IMR-90 (cell line): ENCODE measurements around the gene DDAH2. TPM values are rescaled to one million over a fixed set of nuclear protein-coding genes. Genes with fewer than 3 reads are reported as not detected.
A peak's percentile ranks its signal among the peaks of the same experiment; 100 is the strongest.

ENCODE experiments used
- ATAC-seq: fragments of 200-7000 bp; cut with Tn5 transposase; 2 replicates; pipeline ENCODE4 v1.9.1; 2020; ENCODE audit warnings: low read depth, mild to moderate bottlenecking, moderate library complexity
- BruUV-seq: library from RNA; stranded (reverse); fragments of 400-500 nt; replicated peaks from 2 replicates; lab custom pipeline; 2021; lab: Mats Ljungman, UMichigan
- CTCF ChIA-PET: fragments of 300-600 bp; formaldehyde crosslinking; extraction: SDS; loops from one replicate; lab custom pipeline; 2021; ENCODE audit warnings: antibody characterized with exemption; lab: Yijun Ruan, JAX
- POLR2A ChIA-PET: fragments of 300-600 bp; sonication (Branson Sonifier 250); formaldehyde crosslinking; loops from one replicate; lab custom pipeline; 2022; ENCODE audit warnings: antibody characterized with exemption; ENCODE audit not compliant: unreplicated experiment; lab: Charles Lee
- DNase-seq: peaks from one replicate; pipeline ENCODE4 v3.0.0; 2013
- H2AFZ ChIP-seq: replicated peaks from 2 replicates; pipeline ENCODE3; 2013; ENCODE audit warnings: low read length, mild to moderate bottlenecking; ENCODE audit not compliant: poor library complexity
- H2AK5ac ChIP-seq: 2 replicates; pipeline ENCODE4 v1.6.1; 2013; ENCODE audit warnings: low read depth, low read length, inconsistent platforms
- H2AK9ac ChIP-seq: replicated peaks from 2 replicates; pipeline ENCODE3; 2013; ENCODE audit warnings: mild to moderate bottlenecking, low read depth, low read length, moderate library complexity; ENCODE audit not compliant: poor library complexity
- H2BK120ac ChIP-seq: 2 replicates; pipeline ENCODE4 v1.6.1; 2013; ENCODE audit warnings: low read depth, low read length, inconsistent platforms
- H2BK15ac ChIP-seq: 3 replicates; pipeline ENCODE4 v1.6.1; 2013; ENCODE audit warnings: low read depth, low read length, inconsistent platforms
- H2BK20ac ChIP-seq: 2 replicates; pipeline ENCODE4 v1.6.1; 2013; ENCODE audit warnings: low read depth, mild to moderate bottlenecking, inconsistent platforms, low read length, moderate library complexity
- H2BK5ac ChIP-seq: 2 replicates; pipeline ENCODE4 v1.6.1; 2013; ENCODE audit warnings: mild to moderate bottlenecking, low read depth, low read length, inconsistent platforms; ENCODE audit not compliant: poor library complexity, severe bottlenecking
- H3K14ac ChIP-seq: replicated peaks from 2 replicates; pipeline ENCODE4 v1.6.1; 2013; ENCODE audit warnings: low read depth, low read length, inconsistent platforms
- H3K18ac ChIP-seq: 2 replicates; pipeline ENCODE4 v1.6.1; 2013; ENCODE audit warnings: low read depth, low read length, control low read depth
- H3K23ac ChIP-seq: 2 replicates; pipeline ENCODE4 v1.6.1; 2013; ENCODE audit warnings: low read depth, low read length, inconsistent platforms
- H3K27ac ChIP-seq: 2 replicates; pipeline ENCODE4 v1.5.1; 2013; ENCODE audit warnings: mild to moderate bottlenecking, control low read depth, low read length; ENCODE audit not compliant: insufficient read depth
- H3K27me3 ChIP-seq: 2 replicates; pipeline ENCODE4 v1.6.1; 2013; ENCODE audit warnings: low read length; ENCODE audit not compliant: control insufficient read depth, insufficient read depth
- H3K36me3 ChIP-seq: 2 replicates; pipeline ENCODE4 v1.6.1; 2013; ENCODE audit warnings: low read length, mixed read lengths; ENCODE audit not compliant: control insufficient read depth, insufficient read depth
- H3K4ac ChIP-seq: 2 replicates; pipeline ENCODE4 v1.6.1; 2013; ENCODE audit warnings: low read depth, low read length, inconsistent platforms
- H3K4me1 ChIP-seq: 2 replicates; pipeline ENCODE4 v1.6.1; 2013; ENCODE audit warnings: low read length, mixed read lengths; ENCODE audit not compliant: control insufficient read depth, insufficient read depth
- H3K4me2 ChIP-seq: 2 replicates; pipeline ENCODE4 v1.6.1; 2013; ENCODE audit warnings: low read depth, mild to moderate bottlenecking, control low read depth, low read length, moderate library complexity
- H3K4me3 ChIP-seq: 2 replicates; pipeline ENCODE4 v1.5.1; 2013; ENCODE audit warnings: low read depth, mild to moderate bottlenecking, control low read depth, low read length, moderate library complexity; ENCODE audit not compliant: insufficient read depth
- H3K56ac ChIP-seq: 2 replicates; pipeline ENCODE4 v1.6.1; 2013; ENCODE audit warnings: low read length, inconsistent platforms; ENCODE audit not compliant: insufficient read depth; ENCODE audit errors: extremely low read depth
- H3K79me1 ChIP-seq, 2 experiments: 2 replicates each; pipeline ENCODE4 v1.6.1; 2013; ENCODE audit warnings: low read length in 2 of 2, inconsistent platforms in 1 of 2, low read depth in 1 of 2
- H3K9ac ChIP-seq: 2 replicates; pipeline ENCODE4 v1.6.1; 2013; ENCODE audit warnings: low read depth, low read length, control low read depth
- H3K9me1 ChIP-seq: 2 replicates; pipeline ENCODE4 v1.6.1; 2013; ENCODE audit warnings: low read length, inconsistent platforms; ENCODE audit not compliant: insufficient read depth
- H3K9me3 ChIP-seq: 2 replicates; pipeline ENCODE4 v1.6.1; 2013; ENCODE audit warnings: low read length; ENCODE audit not compliant: control insufficient read depth, insufficient read depth
- H4K20me1 ChIP-seq: 2 replicates; pipeline ENCODE4 v1.6.1; 2013; ENCODE audit warnings: low read length, inconsistent platforms; ENCODE audit not compliant: insufficient read depth
- H4K5ac ChIP-seq: 2 replicates; pipeline ENCODE4 v1.6.1; 2013; ENCODE audit warnings: mild to moderate bottlenecking, low read depth, low read length, control low read depth
- H4K8ac ChIP-seq, 2 experiments: 2 replicates each; pipeline ENCODE4 v1.6.1; 2013; ENCODE audit warnings: low read depth in 2 of 2, low read length in 2 of 2, control low read depth in 1 of 2, inconsistent platforms in 1 of 2
- H4K91ac ChIP-seq: 2 replicates; pipeline ENCODE4 v1.6.1; 2013; ENCODE audit warnings: low read depth, low read length, inconsistent platforms; ENCODE audit not compliant: insufficient read depth
- BHLHE40 ChIP-seq: fragments of 150-350 bp; IDR thresholded peaks from 2 replicates; pipeline ENCODE4 v1.6.1; 2016; ENCODE audit warnings: mild to moderate bottlenecking, low read depth, low read length
- CEBPB ChIP-seq: IDR thresholded peaks from 2 replicates; pipeline ENCODE4 v1.6.1; 2012; ENCODE audit warnings: low read depth, low read length, improper control_type of control experiment
- CHD1 ChIP-seq: IDR thresholded peaks from 2 replicates; pipeline ENCODE4 v1.6.1; 2012; ENCODE audit warnings: low read depth, low read length, improper control_type of control experiment
- FOS ChIP-seq: fragments of 150-350 bp; IDR thresholded peaks from 2 replicates; pipeline ENCODE4 v1.6.1; 2016; ENCODE audit warnings: low read depth, low read length
- MAFK ChIP-seq: IDR thresholded peaks from 2 replicates; pipeline ENCODE4 v1.6.1; 2012; ENCODE audit warnings: low read depth, low read length, improper control_type of control experiment
- MAZ ChIP-seq: IDR thresholded peaks from 2 replicates; pipeline ENCODE4 v1.6.1; 2012; ENCODE audit warnings: low read depth, mild to moderate bottlenecking, low read length, improper control_type of control experiment, moderate library complexity, borderline replicate concordance
- MXI1 ChIP-seq: IDR thresholded peaks from 2 replicates; pipeline ENCODE4 v1.6.1; 2012; ENCODE audit warnings: low read depth, mild to moderate bottlenecking, low read length, moderate library complexity, borderline replicate concordance
- NFE2L2 ChIP-seq: fragments of 150-350 bp; IDR thresholded peaks from 2 replicates; pipeline ENCODE4 v1.6.1; 2016; ENCODE audit warnings: low read depth, mild to moderate bottlenecking, low read length
- POLR2A ChIP-seq: IDR thresholded peaks from 2 replicates; pipeline ENCODE4 v1.6.1; 2012; ENCODE audit warnings: mild to moderate bottlenecking, low read depth, low read length
- RAD21 ChIP-seq: IDR thresholded peaks from 2 replicates; pipeline ENCODE4 v1.6.1; 2012; ENCODE audit warnings: low read length, improper control_type of control experiment
- RCOR1 ChIP-seq: IDR thresholded peaks from 2 replicates; pipeline ENCODE4 v1.6.1; 2012; ENCODE audit warnings: mild to moderate bottlenecking, low read length, improper control_type of control experiment; ENCODE audit not compliant: insufficient replicate concordance
- RFX5 ChIP-seq: IDR thresholded peaks from 2 replicates; pipeline ENCODE4 v1.8.0; 2012; ENCODE audit warnings: low read depth, mild to moderate bottlenecking, low read length, moderate library complexity
- SMC3 ChIP-seq: fragments of 150-350 bp; IDR thresholded peaks from 2 replicates; pipeline ENCODE4 v1.6.1; 2016; ENCODE audit warnings: low read depth, mild to moderate bottlenecking, antibody characterized with exemption, low read length, moderate library complexity
- WGBS, 2 experiments: methylation state at CpG; one replicate each; pipeline versions ENCODE4 v1.1.5 to v1.1.7; 2013; ENCODE audit warnings: missing lambda C conversion rate in 2 of 2; ENCODE audit not compliant: insufficient read length in 1 of 2; ENCODE audit errors: extremely low coverage in 2 of 2; 5-methylcytosine and 5-hydroxymethylcytosine counted together
- dilution Hi-C: fragments of 300-500 bp; cut with HindIII; formaldehyde crosslinking; loops from one replicate; pipeline ENCODE4 v1.14.3; 2018; ENCODE audit warnings: low sequenced_read_pairs; ENCODE audit not compliant: unreplicated experiment
- in situ Hi-C: fragments of 300-500 bp; cut with MboI; formaldehyde crosslinking; loops from 3 replicates; pipeline ENCODE4 v1.14.3; 2019; ENCODE audit warnings: low sequenced_read_pairs, inconsistent platforms, mixed read lengths
- intact Hi-C: fragments of 100-400 bp; cut with micrococcal nuclease; formaldehyde crosslinking; loops from 2 replicates; pipeline ENCODE4 v1.10.0; 2022
- polyA plus RNA-seq, 3 experiments: library from polyadenylated mRNA; depleted of rRNA; stranded (reverse); fragments of >200 nt; gene quantifications; 2 replicates each; pipeline ENCODE4 v1.2.3, GENCODE V29; 2012; ENCODE audit warnings: low replicate concordance in 1 of 3
- total RNA-seq: library from RNA; depleted of rRNA; stranded (reverse); fragments of >200 nt; gene quantifications from 2 replicates; pipeline ENCODE4 v1.2.3, GENCODE V29; 2012
- TF ChIP-seq, protein P1 (sequence below): fragments of 150-350 bp; IDR thresholded peaks from 2 replicates; pipeline ENCODE4 v1.6.1; 2016; ENCODE audit warnings: low read depth, mild to moderate bottlenecking, low read length, moderate library complexity, borderline replicate concordance
- TF ChIP-seq, protein P2 (sequence below): conservative IDR thresholded peaks from 2 replicates; pipeline ENCODE4 v1.5.1; 2012; ENCODE audit warnings: mild to moderate bottlenecking, low read depth, low read length, improper control_type of control experiment
- TF ChIP-seq, protein P3 (sequence below): fragments of 150-350 bp; IDR thresholded peaks from 2 replicates; pipeline ENCODE4 v1.6.1; 2017; ENCODE audit warnings: mild to moderate bottlenecking, antibody characterized with exemption, low read length, low read depth

The DDAH2 gene
- total and polyA plus RNA-seq, 2 of the 4 experiments (the other 2 are of a cell fraction), result 40.7 to 57.9 TPM

DNA sequence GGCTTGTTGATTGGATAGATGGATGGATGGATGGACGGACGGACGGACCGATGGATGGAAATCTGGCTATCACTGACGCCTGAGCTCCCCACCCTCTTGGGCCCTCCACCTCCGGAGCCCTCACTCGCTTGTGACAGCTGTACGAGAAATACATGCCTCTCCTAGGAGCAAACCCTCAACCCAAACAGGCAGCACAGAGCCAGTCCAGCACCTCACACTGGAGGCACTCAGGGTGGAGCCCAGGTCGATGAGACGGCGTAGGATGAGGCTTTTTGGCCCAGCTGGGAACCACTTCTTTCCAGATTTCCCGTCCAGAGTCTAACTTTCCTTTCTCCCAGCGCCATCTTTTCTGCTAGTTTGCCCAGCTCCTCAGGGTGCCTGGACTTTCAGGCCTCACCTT, 45.5 kb downstream of the DDAH2 start:
- CTCF ChIA-PET, result no interaction called here
- POLR2A ChIA-PET, result no interaction called here
- H4K5ac ChIP-seq, result no peak overlapping the region
- H4K20me1 ChIP-seq, result no peaks in the 10 kb centered on the region
- H3K27ac ChIP-seq, result no peak overlapping the region
- no peak overlapping the region for H2BK5ac ChIP-seq
- DNase-seq (no peak), ATAC-seq (no peak)
- H2BK20ac ChIP-seq, result no peak overlapping the region
- intact Hi-C loops (no loop called here), in situ Hi-C loops (loop anchor here (10.0 kb wide), 2 partner anchors 151 to 261 kb away; partner anchors contain the start of gene CFB), dilution Hi-C loops (no loop called here)
- H4K91ac ChIP-seq, result no peak overlapping the region
- peak overlapping the region; percentile 88 for H2AK9ac ChIP-seq
- no peak overlapping the region for H2BK15ac ChIP-seq
- no peaks in the 10 kb centered on the region for H3K79me1 ChIP-seq
- H2BK120ac ChIP-seq, result no peak overlapping the region
- H3K23ac ChIP-seq, result no peak overlapping the region
- H2AK5ac ChIP-seq, result no peak overlapping the region
- no peak overlapping the region; the same call in 1 of the 2 replicates for H3K18ac ChIP-seq
- H3K56ac ChIP-seq, result no peak overlapping the region
- BruUV-seq, result no TSS peak
- TF ChIP-seq RAD21, result no peak
- no peak for TF ChIP-seq MXI1
- no peak for TF ChIP-seq MAFK
- TF ChIP-seq, protein P1, sequence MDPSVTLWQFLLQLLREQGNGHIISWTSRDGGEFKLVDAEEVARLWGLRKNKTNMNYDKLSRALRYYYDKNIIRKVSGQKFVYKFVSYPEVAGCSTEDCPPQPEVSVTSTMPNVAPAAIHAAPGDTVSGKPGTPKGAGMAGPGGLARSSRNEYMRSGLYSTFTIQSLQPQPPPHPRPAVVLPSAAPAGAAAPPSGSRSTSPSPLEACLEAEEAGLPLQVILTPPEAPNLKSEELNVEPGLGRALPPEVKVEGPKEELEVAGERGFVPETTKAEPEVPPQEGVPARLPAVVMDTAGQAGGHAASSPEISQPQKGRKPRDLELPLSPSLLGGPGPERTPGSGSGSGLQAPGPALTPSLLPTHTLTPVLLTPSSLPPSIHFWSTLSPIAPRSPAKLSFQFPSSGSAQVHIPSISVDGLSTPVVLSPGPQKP, result no peak
- TF ChIP-seq, protein P2, sequence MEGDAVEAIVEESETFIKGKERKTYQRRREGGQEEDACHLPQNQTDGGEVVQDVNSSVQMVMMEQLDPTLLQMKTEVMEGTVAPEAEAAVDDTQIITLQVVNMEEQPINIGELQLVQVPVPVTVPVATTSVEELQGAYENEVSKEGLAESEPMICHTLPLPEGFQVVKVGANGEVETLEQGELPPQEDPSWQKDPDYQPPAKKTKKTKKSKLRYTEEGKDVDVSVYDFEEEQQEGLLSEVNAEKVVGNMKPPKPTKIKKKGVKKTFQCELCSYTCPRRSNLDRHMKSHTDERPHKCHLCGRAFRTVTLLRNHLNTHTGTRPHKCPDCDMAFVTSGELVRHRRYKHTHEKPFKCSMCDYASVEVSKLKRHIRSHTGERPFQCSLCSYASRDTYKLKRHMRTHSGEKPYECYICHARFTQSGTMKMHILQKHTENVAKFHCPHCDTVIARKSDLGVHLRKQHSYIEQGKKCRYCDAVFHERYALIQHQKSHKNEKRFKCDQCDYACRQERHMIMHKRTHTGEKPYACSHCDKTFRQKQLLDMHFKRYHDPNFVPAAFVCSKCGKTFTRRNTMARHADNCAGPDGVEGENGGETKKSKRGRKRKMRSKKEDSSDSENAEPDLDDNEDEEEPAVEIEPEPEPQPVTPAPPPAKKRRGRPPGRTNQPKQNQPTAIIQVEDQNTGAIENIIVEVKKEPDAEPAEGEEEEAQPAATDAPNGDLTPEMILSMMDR, result no peak
- TF ChIP-seq CEBPB, result no peak
- no peak for TF ChIP-seq POLR2A
- TF ChIP-seq MAZ, result no peak
- TF ChIP-seq, protein P3, sequence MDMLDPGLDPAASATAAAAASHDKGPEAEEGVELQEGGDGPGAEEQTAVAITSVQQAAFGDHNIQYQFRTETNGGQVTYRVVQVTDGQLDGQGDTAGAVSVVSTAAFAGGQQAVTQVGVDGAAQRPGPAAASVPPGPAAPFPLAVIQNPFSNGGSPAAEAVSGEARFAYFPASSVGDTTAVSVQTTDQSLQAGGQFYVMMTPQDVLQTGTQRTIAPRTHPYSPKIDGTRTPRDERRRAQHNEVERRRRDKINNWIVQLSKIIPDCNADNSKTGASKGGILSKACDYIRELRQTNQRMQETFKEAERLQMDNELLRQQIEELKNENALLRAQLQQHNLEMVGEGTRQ, result no peak
- TF ChIP-seq NFE2L2, result no peak
- TF ChIP-seq FOS, result no peak
- no peak for TF ChIP-seq SMC3
- no peak for TF ChIP-seq CHD1
- TF ChIP-seq BHLHE40, result no peak
- no peak for TF ChIP-seq RCOR1
- TF ChIP-seq RFX5, result no peak
- H3K4ac ChIP-seq, result no peak overlapping the region
- no peaks in the 10 kb centered on the region for H3K9me3 ChIP-seq
- no peak overlapping the region; a peak in 1 of 4 replicates for H4K8ac ChIP-seq
- H3K9me1 ChIP-seq, result 0 out of 2 replicates have a peak, but pooled peaks cover 5% of the 10 kb centered on the region
- WGBS, 2 experiments, result 48% methylated on average over 5 of the region's 13 CpGs; no CpG with 5 or more reads in 1 of the 2 experiments
- H3K4me1 ChIP-seq, result peaks cover 12% of the 10 kb centered on the region
- no peaks in the 10 kb centered on the region for H3K27me3 ChIP-seq
- peak overlapping the region; percentile 8 for H2AFZ ChIP-seq
- no peak overlapping the region for H3K4me3 ChIP-seq
- no peak overlapping the region for H3K9ac ChIP-seq
- peaks cover 25% of the 10 kb centered on the region for H3K36me3 ChIP-seq
- H3K14ac ChIP-seq, result no peak overlapping the region
- no peak overlapping the region; the same call in 1 of the 2 replicates for H3K4me2 ChIP-seq
